Endothelial cell of umbilical vein (primary cell): ENCODE measurements around the gene TAS1R1. TPM values are rescaled to one million over a fixed set of nuclear protein-coding genes. Genes with fewer than 3 reads are reported as not detected.

Experiments used
- BruUV-seq: library from RNA; stranded (reverse); fragments of 400-500 nt; replicated peaks from 2 replicates; lab custom pipeline; 2021; lab: Mats Ljungman, UMichigan
- CTCF ChIA-PET: fragments of 300-600, 350-600 bp; sonication (Branson Sonifier 250); formaldehyde crosslinking; loops from one replicate; lab custom pipeline; 2021; ENCODE audit warnings: antibody characterized with exemption, inconsistent platforms; lab: Charles Lee
- POLR2A ChIA-PET: fragments of 300-600, 350-600 bp; sonication (Branson Sonifier 250); formaldehyde crosslinking; loops from one replicate; lab custom pipeline; 2021; ENCODE audit warnings: antibody characterized with exemption, inconsistent platforms; lab: Charles Lee
- DNase-seq: peaks from one replicate; pipeline ENCODE4 v3.0.0-alpha.2; 2011; ENCODE audit warnings: low read depth, low spot score
- FAIRE-seq: peaks from 2 replicates; lab custom pipeline; 2011; peaks lifted over from hg19 to GRCh38; lab: Jason Lieb, UNC
- H2AFZ ChIP-seq: 2 replicates; pipeline ENCODE4 v1.6.0; 2012; ENCODE audit warnings: low read depth, low read length, control low read depth, inconsistent platforms
- H3K27ac ChIP-seq: 2 replicates; pipeline ENCODE4 v1.5.1; 2011; ENCODE audit warnings: low read depth, mild to moderate bottlenecking, control low read depth, low read length, moderate library complexity; ENCODE audit not compliant: insufficient read depth
- H3K27me3 ChIP-seq, 2 experiments: 2 replicates each; pipeline versions ENCODE4 v1.6.0 to v1.6.1; 2011; ENCODE audit warnings: low read length in 2 of 2, mixed read lengths in 1 of 2; ENCODE audit not compliant: control insufficient read depth in 2 of 2, insufficient read depth in 2 of 2
- H3K36me3 ChIP-seq, 2 experiments: 2 replicates in 1 of 2; 3 replicates in 1 of 2; pipeline ENCODE4 v1.5.1; 2011; ENCODE audit warnings: low read length in 2 of 2, mild to moderate bottlenecking in 1 of 2, moderate library complexity in 1 of 2; ENCODE audit not compliant: control insufficient read depth in 2 of 2, insufficient read depth in 2 of 2; ENCODE audit errors: extremely low read depth in 1 of 2
- H3K4me1 ChIP-seq: 3 replicates; pipeline ENCODE4 v1.5.1; 2011; ENCODE audit warnings: mild to moderate bottlenecking, low read length; ENCODE audit not compliant: control insufficient read depth, insufficient read depth; ENCODE audit errors: extremely low read depth
- H3K4me2 ChIP-seq: 2 replicates; pipeline ENCODE4 v1.6.1; 2011; ENCODE audit warnings: low read length, control low read depth, mixed read lengths; ENCODE audit not compliant: insufficient read depth
- H3K4me3 ChIP-seq, 3 experiments: fragments of 200-600 bp in 1 of 3; sonication (generic), shearing (Covaris generic) in 1 of 3; replicated peaks in 1 of 3; 2 replicates each; pipeline ENCODE4 v1.5.1; 2011 to 2016; ENCODE audit warnings: control low read depth in 3 of 3, low read length in 3 of 3, mild to moderate bottlenecking in 2 of 3, inconsistent platforms in 1 of 3, low read depth in 1 of 3, moderate library complexity in 1 of 3; ENCODE audit not compliant: insufficient read depth in 1 of 3
- H3K79me2 ChIP-seq: 2 replicates; pipeline ENCODE4 v1.6.0; 2012; ENCODE audit warnings: low read length, inconsistent platforms; ENCODE audit not compliant: control insufficient read depth, insufficient read depth
- H3K9ac ChIP-seq: replicated peaks from 2 replicates; pipeline ENCODE3; 2011; ENCODE audit warnings: low read length, control low read depth; ENCODE audit not compliant: insufficient read depth; ENCODE audit errors: extremely low read depth
- H3K9me1 ChIP-seq: replicated peaks from 3 replicates; pipeline ENCODE4 v1.6.0; 2011; ENCODE audit warnings: mild to moderate bottlenecking, low read length; ENCODE audit not compliant: control insufficient read depth, insufficient read depth; ENCODE audit errors: extremely low read depth
- H3K9me3 ChIP-seq: replicated peaks from 2 replicates; pipeline ENCODE4 v1.5.1; 2012; ENCODE audit warnings: low read length, inconsistent platforms; ENCODE audit not compliant: control insufficient read depth, insufficient read depth
- H4K20me1 ChIP-seq: replicated peaks from 2 replicates; pipeline ENCODE3; 2011; ENCODE audit warnings: mild to moderate bottlenecking, low read length; ENCODE audit not compliant: control insufficient read depth, insufficient read depth; ENCODE audit errors: extremely low read depth
- CTCF ChIP-seq, 2 donors: IDR thresholded peaks; 1 replicate in 1 of 2; 2 replicates in 1 of 2; pipeline ENCODE4 v1.5.1; 2011; ENCODE audit warnings: low read length in 2 of 2, mild to moderate bottlenecking in 2 of 2, moderate library complexity in 2 of 2, control low read depth in 1 of 2, inconsistent platforms in 1 of 2, low read depth in 1 of 2; ENCODE audit not compliant: insufficient read depth in 1 of 2; ENCODE audit errors: extremely low read depth in 1 of 2
- EZH2 ChIP-seq: IDR thresholded peaks from 2 replicates; pipeline ENCODE4 v1.6.1; 2012; ENCODE audit warnings: borderline replicate concordance, low read depth, mild to moderate bottlenecking, moderate library complexity, low read length, inconsistent platforms; ENCODE audit not compliant: severe bottlenecking
- FOS ChIP-seq: IDR thresholded peaks from 2 replicates; pipeline ENCODE4 v1.6.1; 2011; ENCODE audit warnings: mild to moderate bottlenecking, low read length, moderate library complexity, borderline replicate concordance; ENCODE audit not compliant: insufficient read depth
- GATA2 ChIP-seq: IDR thresholded peaks from 2 replicates; pipeline ENCODE4 v1.7.0; 2011; ENCODE audit warnings: low read depth, mild to moderate bottlenecking, moderate library complexity, mixed read lengths, low read length; ENCODE audit not compliant: insufficient read length, insufficient read depth
- JUN ChIP-seq: IDR thresholded peaks from 2 replicates; pipeline ENCODE4 v1.6.1; 2011; ENCODE audit warnings: borderline replicate concordance, low read depth; ENCODE audit not compliant: insufficient read length, insufficient read depth
- MAX ChIP-seq: IDR thresholded peaks from 2 replicates; pipeline ENCODE4 v1.6.1; 2011; ENCODE audit not compliant: insufficient read depth, insufficient read length
- MYC ChIP-seq: IDR thresholded peaks from one replicate; pipeline ENCODE4 v1.6.1; 2011; ENCODE audit warnings: mild to moderate bottlenecking, low read depth, low read length
- POLR2A ChIP-seq: IDR thresholded peaks from 2 replicates; pipeline ENCODE4 v1.6.1; 2012; ENCODE audit warnings: low read depth, mild to moderate bottlenecking, control low read depth, low read length
- POLR2AphosphoS5 ChIP-seq: IDR thresholded peaks from 2 replicates; pipeline ENCODE4 v1.6.1; 2012; ENCODE audit warnings: low read depth, mild to moderate bottlenecking, control low read depth, low read length, moderate library complexity; ENCODE audit not compliant: insufficient read depth
- dilution Hi-C: fragments of 300-500 bp; cut with MboI; formaldehyde crosslinking; loops from one replicate; pipeline ENCODE4 v1.15.0; 2019; ENCODE audit warnings: low sequenced_read_pairs; ENCODE audit not compliant: extremely low pct_ligation_motif_present
- intact Hi-C: fragments of 100-400 bp; cut with micrococcal nuclease; formaldehyde crosslinking; loops from one replicate; pipeline ENCODE4 v1.10.0; 2022
- polyA plus RNA-seq, 4 experiments: library from polyadenylated mRNA; depleted of rRNA in 3 of 4; stranded (reverse) in 3 of 4; unstranded in 1 of 4; fragments of >200 nt; gene quantifications; 2 replicates each; pipeline versions ENCODE4 v1.2.1 to v1.2.3, GENCODE V29; 2011 to 2012; ENCODE audit warnings: missing spikeins in 1 of 4
- total RNA-seq: library from RNA; stranded (reverse); gene quantifications from 2 replicates; pipeline ENCODE4 v1.2.3, GENCODE V29; 2021

TAS1R1 gene
- total and polyA plus RNA-seq, 2 donors (not counting 3 experiments of a cell fraction or from before 2014, with no cell fraction given), result not detected

GRCh38 chr1:6574818-6575217 lies 19.7 kb downstream of the TAS1R1 start:
- no peaks in the 10 kb centered on the region for H3K79me2 ChIP-seq
- no peak overlapping the region for H3K27ac ChIP-seq
- peaks cover 4% of the 10 kb centered on the region for H3K4me1 ChIP-seq
- no peak overlapping the region for H3K4me2 ChIP-seq
- no peaks in the 10 kb centered on the region for H3K36me3 ChIP-seq
- CTCF ChIA-PET, result no interaction called here
- FAIRE-seq (no peak), DNase-seq (no peak)
- no peaks in the 10 kb centered on the region for H4K20me1 ChIP-seq
- intact Hi-C loops, result no loop called here
- POLR2A ChIA-PET, result no interaction called here
- H2AFZ ChIP-seq, result no peak overlapping the region
- no TSS peak for BruUV-seq
- H3K27me3 ChIP-seq, result peaks cover 5 to 10% of the 10 kb centered on the region in 2 experiments
- dilution Hi-C loops, result no loop called here
- TF ChIP-seq MYC (no peak), CTCF (IDR thresholded peaks at IDR 0.05; ENCODE audit: extremely low read depth in 1 of 2, insufficient read depth in 1 of 2, low read depth in 1 of 2, low read length in 2 of 2) (no peak), POLR2A (no peak), FOS (no peak), JUN (no peak), MAX (no peak), GATA2 (no peak), EZH2 (no peak), POLR2AphosphoS5 (no peak)
- no peak overlapping the region for H3K4me3 ChIP-seq
- H3K9ac ChIP-seq, result no peak overlapping the region
- H3K9me1 ChIP-seq, result no peaks in the 10 kb centered on the region
- no peaks in the 10 kb centered on the region for H3K9me3 ChIP-seq
